ENCODE data around the gene TMEM185B.

Gene TMEM185B

GRCh38 chr2:120262761-120263428 is 39.7 kb upstream of the TMEM185B start:
- H3K79me2 ChIP-seq (ENCODE audit: insufficient read depth, low read length) = no peaks in the 10 kb centered on the region
- no peaks in the 10 kb centered on the region for H3K9me2 ChIP-seq (replicated peaks; ENCODE audit: insufficient read depth, low read length)
- H3K36me3 ChIP-seq (ENCODE audit: low read length) = no peaks in the 10 kb centered on the region
- H3K9me3 ChIP-seq (ENCODE audit: insufficient read depth, low read length) = no peaks in the 10 kb centered on the region
- H3F3A ChIP-seq (ENCODE audit: insufficient read depth) = no peaks in the 10 kb centered on the region
- H3K4me3 ChIP-seq (ENCODE audit: insufficient read depth, low read length, poor library complexity, severe bottlenecking) = no peak overlapping the region
- H3K9ac ChIP-seq (ENCODE audit: low read length) = no peak overlapping the region
- no peak overlapping the region for H3K4me2 ChIP-seq (ENCODE audit: low read depth, low read length, poor library complexity, severe bottlenecking)
- H2AFZ ChIP-seq (ENCODE audit: low read depth, low read length, severe bottlenecking) = no peak overlapping the region
- TF ChIP-seq EZH2phosphoT487 (conservative IDR thresholded peaks at IDR 0.05; ENCODE audit: low read length) (no peak), CTCF (IDR thresholded peaks at IDR 0.05; ENCODE audit: insufficient read depth, low read length, poor library complexity, severe bottlenecking) (no peak)
- no peaks in the 10 kb centered on the region for H3K27me3 ChIP-seq (ENCODE audit: low read length)
- H4K20me1 ChIP-seq (ENCODE audit: low read depth, low read length) = no peaks in the 10 kb centered on the region
- H3K27ac ChIP-seq (ENCODE audit: low read depth, low read length) = no peak overlapping the region

- Histone ChIP-seq H2AFZ (ENCODE audit: low read depth, low read length, severe bottlenecking) (no peak overlapping the region), H3F3A (ENCODE audit: insufficient read depth) (no peaks in the 10 kb centered on the region), H3K9me3 (ENCODE audit: insufficient read depth, low read length) (no peaks in the 10 kb centered on the region), H3K27me3 (ENCODE audit: low read length) (no peaks in the 10 kb centered on the region), H3K27ac (ENCODE audit: low read depth, low read length) (no peak overlapping the region), H3K36me3 (ENCODE audit: low read length) (no peaks in the 10 kb centered on the region), H3K4me2 (ENCODE audit: low read depth, low read length, poor library complexity, severe bottlenecking) (no peak overlapping the region), H3K9ac (ENCODE audit: low read length) (no peak overlapping the region), H3K9me2 (replicated peaks; ENCODE audit: insufficient read depth, low read length) (no peaks in the 10 kb centered on the region), H3K79me2 (ENCODE audit: insufficient read depth, low read length) (no peaks in the 10 kb centered on the region), H3K4me3 (ENCODE audit: insufficient read depth, low read length, poor library complexity, severe bottlenecking) (no peak overlapping the region), H4K20me1 (ENCODE audit: low read depth, low read length) (no peaks in the 10 kb centered on the region)
- TF ChIP-seq CTCF (IDR thresholded peaks at IDR 0.05; ENCODE audit: insufficient read depth, low read length, poor library complexity, severe bottlenecking) (no peak), EZH2phosphoT487 (conservative IDR thresholded peaks at IDR 0.05; ENCODE audit: low read length) (no peak)
Measured at GRCh38 chr2:120262150-120262549, 39.0 kb upstream of the TMEM185B start.

- no peak overlapping the region for H2AFZ ChIP-seq (ENCODE audit: low read depth, low read length, severe bottlenecking)
- H3K9ac ChIP-seq (ENCODE audit: low read length) = no peak overlapping the region
- no peak overlapping the region for H3K27ac ChIP-seq (ENCODE audit: low read depth, low read length)
- no peaks in the 10 kb centered on the region for H3K9me2 ChIP-seq (replicated peaks; ENCODE audit: insufficient read depth, low read length)
- H3K9me3 ChIP-seq (ENCODE audit: insufficient read depth, low read length) = no peaks in the 10 kb centered on the region
- H3K27me3 ChIP-seq (ENCODE audit: low read length) = no peaks in the 10 kb centered on the region
- no peaks in the 10 kb centered on the region for H3F3A ChIP-seq (ENCODE audit: insufficient read depth)
- no peak for TF ChIP-seq CTCF (IDR thresholded peaks at IDR 0.05; ENCODE audit: insufficient read depth, low read length, poor library complexity, severe bottlenecking)
- no peak for TF ChIP-seq EZH2phosphoT487 (conservative IDR thresholded peaks at IDR 0.05; ENCODE audit: low read length)
- H3K79me2 ChIP-seq (ENCODE audit: insufficient read depth, low read length) = no peaks in the 10 kb centered on the region
- no peaks in the 10 kb centered on the region for H3K36me3 ChIP-seq (ENCODE audit: low read length)
- H3K4me2 ChIP-seq (ENCODE audit: low read depth, low read length, poor library complexity, severe bottlenecking) = no peak overlapping the region
- no peak overlapping the region for H3K4me3 ChIP-seq (ENCODE audit: insufficient read depth, low read length, poor library complexity, severe bottlenecking)
- no peaks in the 10 kb centered on the region for H4K20me1 ChIP-seq (ENCODE audit: low read depth, low read length)
Measured at GRCh38 chr2:120261387-120262006, 38.3 kb upstream of the TMEM185B start.
